Measurements from ENCODE around the gene CD2. TPM values are rescaled to one million over a fixed set of nuclear protein-coding genes. Genes with fewer than 3 reads are reported as not detected.

The CD2 gene
- total and polyA plus RNA-seq, 8 donors, result 0.16 to 1.9 (median 0.79) TPM

- no peaks in the 10 kb centered on the region for H3K4me1 ChIP-seq
- no peak for TF ChIP-seq CTCF (IDR thresholded peaks at IDR 0.05)
- H3K27ac ChIP-seq, result no peak overlapping the region
- no peak for ATAC-seq
- no peaks in the 10 kb centered on the region for H3K9me3 ChIP-seq
- no peak for FAIRE-seq
- no peaks in the 10 kb centered on the region for H3K27me3 ChIP-seq
- intact Hi-C loops (cut with DNase I), result no loop called here
- no peaks in the 10 kb centered on the region for H3K36me3 ChIP-seq
- DNase-seq, result no peak
- H3K4me3 ChIP-seq, result no peak overlapping the region
Observed at GRCh38 chr1:116731439-116731838, 22.8 kb upstream of the CD2 start.

DNA sequence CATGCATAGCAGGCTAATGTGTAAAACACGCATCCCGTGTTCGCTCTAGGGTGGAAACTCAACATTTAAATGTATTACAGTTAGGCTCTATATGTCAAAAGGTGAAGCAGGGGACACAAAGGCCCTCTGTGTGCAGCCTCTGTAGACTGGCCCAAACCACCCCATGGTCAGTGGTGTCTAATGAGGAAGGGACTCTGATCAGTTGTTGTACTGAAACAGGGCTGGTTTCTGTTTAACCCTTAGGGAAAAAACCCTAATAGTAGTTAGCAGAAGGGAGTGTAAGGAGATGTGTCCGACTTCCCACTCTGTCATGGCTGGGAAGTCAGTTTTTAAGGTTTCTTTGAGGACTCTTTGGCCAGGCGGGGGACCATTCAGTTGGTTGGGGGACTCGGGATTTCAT, 21.5 kb upstream of the CD2 start:
- intact Hi-C loops (cut with DNase I), result no loop called here

DNA sequence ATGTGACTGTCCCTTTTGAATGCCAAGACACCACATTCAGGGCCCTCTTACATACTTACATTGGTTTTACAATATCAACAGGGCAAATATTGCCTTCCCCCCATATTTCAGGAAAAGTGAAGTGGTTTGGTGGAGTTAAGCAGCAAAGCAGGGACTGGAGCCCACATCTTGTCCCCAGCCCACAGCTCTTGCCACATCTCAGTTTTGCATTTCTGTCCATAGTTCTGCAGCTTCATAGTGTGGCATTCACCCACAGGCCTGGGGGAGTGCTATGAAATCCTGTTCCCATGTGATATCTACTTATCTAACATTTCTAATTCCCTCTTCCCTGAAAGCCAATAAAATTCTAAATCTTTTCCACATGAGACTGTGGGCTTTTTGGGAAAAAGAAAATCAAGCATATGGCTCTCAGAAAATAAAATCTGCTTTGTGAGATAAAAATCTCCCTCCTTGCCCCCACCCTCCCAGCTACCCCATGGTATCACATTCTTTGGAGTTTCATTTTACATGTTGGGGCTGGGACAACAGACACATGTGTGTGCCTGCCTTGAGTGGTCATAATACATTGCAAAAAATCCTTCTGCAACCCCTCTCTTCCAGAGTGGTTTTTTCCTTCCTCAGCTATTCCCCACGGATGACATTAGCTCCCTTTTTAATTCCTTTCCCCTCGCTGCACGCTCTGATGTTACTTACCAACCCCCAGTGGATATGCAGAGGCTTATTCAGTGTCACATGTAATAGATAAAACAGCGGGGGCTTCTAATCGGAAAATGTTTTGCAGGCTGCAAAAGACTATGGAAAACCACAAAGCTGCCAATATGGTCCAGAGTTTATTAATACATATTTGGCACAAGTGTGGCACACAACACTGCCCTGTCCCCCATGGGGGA, 20.5 kb upstream of the CD2 start:
- 83 to 85% methylated on average over 5 of the region's 5 CpGs for WGBS, 2 donors
- intact Hi-C loops (cut with DNase I), result no loop called here
- DNase-seq (no peak), ATAC-seq (no peak), FAIRE-seq (no peak)
- no peak for TF ChIP-seq CTCF (IDR thresholded peaks at IDR 0.05)
- Histone ChIP-seq H3K4me3 (no peak overlapping the region), H3K9me3 (no peaks in the 10 kb centered on the region), H3K27me3 (no peaks in the 10 kb centered on the region), H3K36me3 (no peaks in the 10 kb centered on the region), H3K4me1 (no peaks in the 10 kb centered on the region), H3K27ac (no peak overlapping the region)

More for the DNA sequence above, 21.5 kb upstream of the CD2 start:
- FAIRE-seq, result no peak
- Histone ChIP-seq H3K4me1 (no peaks in the 10 kb centered on the region), H3K9me3 (no peaks in the 10 kb centered on the region), H3K36me3 (no peaks in the 10 kb centered on the region), H3K27me3 (no peaks in the 10 kb centered on the region), H3K4me3 (no peak overlapping the region), H3K27ac (no peak overlapping the region)
- 91 to 94% methylated on average over 6 of the region's 6 CpGs for WGBS, 2 donors
- ATAC-seq, result no peak
- TF ChIP-seq CTCF (IDR thresholded peaks at IDR 0.05), result no peak
- no peak for DNase-seq

DNA sequence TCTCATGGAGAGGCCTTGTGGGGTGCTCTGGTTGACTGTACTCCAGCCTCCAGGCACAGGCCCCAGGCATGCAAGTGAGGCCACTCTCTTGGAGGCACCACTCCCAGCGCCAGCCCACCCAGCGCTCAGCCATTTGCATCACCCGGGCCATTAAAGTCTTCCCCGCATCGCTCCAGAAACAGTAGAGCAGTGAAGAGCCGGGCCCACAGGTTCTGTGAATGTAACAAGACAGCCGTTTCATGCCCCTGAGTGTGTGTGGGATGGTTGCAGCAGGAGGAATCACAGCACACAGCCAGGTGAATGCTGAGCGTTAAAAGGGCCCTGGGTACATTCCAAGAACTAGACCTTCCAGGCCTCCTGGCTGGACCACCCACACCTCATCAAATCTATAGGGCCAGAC, 19.0 kb upstream of the CD2 start:
- H3K27ac ChIP-seq, result no peak overlapping the region
- intact Hi-C loops (cut with DNase I), result loop anchor here in 2 of 3 donors (5.0 kb wide), 2 partner anchors 317 to 322 kb away; no protein-coding TSS in a partner anchor
- no peak overlapping the region for H3K4me3 ChIP-seq
- DNase-seq (no peak), FAIRE-seq (no peak), ATAC-seq (no peak)
- 80 to 85% methylated on average over 8 of the region's 8 CpGs for WGBS, 2 donors
- TF ChIP-seq CTCF (IDR thresholded peaks at IDR 0.05), result no peak
- no peaks in the 10 kb centered on the region for H3K36me3 ChIP-seq
- no peaks in the 10 kb centered on the region for H3K9me3 ChIP-seq
- H3K27me3 ChIP-seq, result no peaks in the 10 kb centered on the region
- no peaks in the 10 kb centered on the region for H3K4me1 ChIP-seq
